Measurements from ENCODE around the gene MMEL1. TPM values are rescaled to one million over a fixed set of nuclear protein-coding genes. Genes with fewer than 3 reads are reported as not detected.

Gene MMEL1
- total and polyA plus RNA-seq, 2 of the 13 experiments (the other 11 are each of a cell fraction or from before 2014, with no cell fraction given), result 0.48 TPM; not detected in 1

DNA sequence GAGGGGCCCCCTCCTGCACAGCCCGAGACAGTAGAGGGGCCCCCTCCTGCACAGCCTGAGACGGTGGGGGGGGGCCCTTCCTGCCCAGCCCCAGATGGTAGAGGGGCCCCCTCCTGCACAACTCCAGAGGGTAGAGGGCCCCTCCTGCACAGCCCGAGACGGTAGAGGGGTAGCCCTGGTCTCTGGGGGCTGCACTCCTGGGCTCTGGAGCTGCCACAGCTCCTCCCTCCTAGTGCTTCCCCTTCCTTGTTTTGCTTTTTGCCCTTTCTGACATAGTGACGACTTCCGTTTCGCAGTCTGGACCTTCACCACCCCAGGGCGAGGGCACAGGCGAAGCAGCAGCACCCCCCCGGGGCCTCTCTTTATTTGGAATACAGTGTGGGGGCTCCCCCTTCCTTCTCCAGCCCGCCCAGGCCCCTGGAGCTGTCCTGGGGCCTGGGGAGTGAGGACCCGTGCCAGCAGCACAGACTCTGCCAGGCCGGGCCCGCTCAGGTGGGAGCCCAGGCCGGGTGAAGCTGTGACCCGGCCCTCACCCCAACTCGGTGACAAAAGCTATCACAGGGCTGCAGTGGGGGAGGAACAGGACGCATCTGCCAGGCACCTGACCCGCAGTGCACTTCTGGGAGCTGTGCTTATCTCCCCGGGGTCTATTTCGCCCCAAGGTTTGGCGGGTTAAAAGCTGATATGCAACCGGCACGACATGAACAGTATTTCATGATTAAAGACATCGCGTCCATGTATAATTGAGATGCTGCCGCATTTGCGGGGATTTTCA, 47.3 kb downstream of the MMEL1 start (continued):
- TF ChIP-seq, protein P1, sequence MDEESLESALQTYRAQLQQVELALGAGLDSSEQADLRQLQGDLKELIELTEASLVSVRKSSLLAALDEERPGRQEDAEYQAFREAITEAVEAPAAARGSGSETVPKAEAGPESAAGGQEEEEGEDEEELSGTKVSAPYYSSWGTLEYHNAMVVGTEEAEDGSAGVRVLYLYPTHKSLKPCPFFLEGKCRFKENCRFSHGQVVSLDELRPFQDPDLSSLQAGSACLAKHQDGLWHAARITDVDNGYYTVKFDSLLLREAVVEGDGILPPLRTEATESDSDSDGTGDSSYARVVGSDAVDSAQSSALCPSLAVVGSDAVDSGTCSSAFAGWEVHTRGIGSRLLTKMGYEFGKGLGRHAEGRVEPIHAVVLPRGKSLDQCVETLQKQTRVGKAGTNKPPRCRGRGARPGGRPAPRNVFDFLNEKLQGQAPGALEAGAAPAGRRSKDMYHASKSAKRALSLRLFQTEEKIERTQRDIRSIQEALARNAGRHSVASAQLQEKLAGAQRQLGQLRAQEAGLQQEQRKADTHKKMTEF (CRISPR knock-in tag; IDR thresholded peaks at IDR 0.05), result 0 out of 2 replicates have a peak, but pooled peaks have one; percentile 28
- TF ChIP-seq, protein P2, sequence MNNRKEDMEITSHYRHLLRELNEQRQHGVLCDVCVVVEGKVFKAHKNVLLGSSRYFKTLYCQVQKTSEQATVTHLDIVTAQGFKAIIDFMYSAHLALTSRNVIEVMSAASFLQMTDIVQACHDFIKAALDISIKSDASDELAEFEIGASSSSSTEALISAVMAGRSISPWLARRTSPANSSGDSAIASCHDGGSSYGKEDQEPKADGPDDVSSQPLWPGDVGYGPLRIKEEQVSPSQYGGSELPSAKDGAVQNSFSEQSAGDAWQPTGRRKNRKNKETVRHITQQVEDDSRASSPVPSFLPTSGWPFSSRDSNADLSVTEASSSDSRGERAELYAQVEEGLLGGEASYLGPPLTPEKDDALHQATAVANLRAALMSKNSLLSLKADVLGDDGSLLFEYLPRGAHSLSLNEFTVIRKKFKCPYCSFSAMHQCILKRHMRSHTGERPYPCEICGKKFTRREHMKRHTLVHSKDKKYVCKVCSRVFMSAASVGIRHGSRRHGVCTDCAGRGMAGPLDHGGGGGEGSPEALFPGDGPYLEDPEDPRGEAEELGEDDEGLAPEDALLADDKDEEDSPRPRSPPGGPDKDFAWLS (CRISPR knock-in tag; IDR thresholded peaks at IDR 0.05; ENCODE audit: borderline replicate concordance), result no peak
- no peak for TF ChIP-seq ZNF550 (CRISPR knock-in tag; IDR thresholded peaks at IDR 0.05; ENCODE audit: borderline replicate concordance)
- no peak for TF ChIP-seq SYNCRIP (IDR thresholded peaks at IDR 0.05; ENCODE audit: insufficient read depth, low read depth, low read length)
- TF ChIP-seq ZSCAN22 (CRISPR knock-in tag; IDR thresholded peaks at IDR 0.05), result no peak
- TF ChIP-seq ZNF484 (CRISPR knock-in tag; IDR thresholded peaks at IDR 0.05; ENCODE audit: borderline replicate concordance, low read depth), result no peak
- TF ChIP-seq RARA (CRISPR knock-in tag; IDR thresholded peaks at IDR 0.05), result peak; percentile 44; the same call in 1 of the 2 replicates
- TF ChIP-seq, protein P3, sequence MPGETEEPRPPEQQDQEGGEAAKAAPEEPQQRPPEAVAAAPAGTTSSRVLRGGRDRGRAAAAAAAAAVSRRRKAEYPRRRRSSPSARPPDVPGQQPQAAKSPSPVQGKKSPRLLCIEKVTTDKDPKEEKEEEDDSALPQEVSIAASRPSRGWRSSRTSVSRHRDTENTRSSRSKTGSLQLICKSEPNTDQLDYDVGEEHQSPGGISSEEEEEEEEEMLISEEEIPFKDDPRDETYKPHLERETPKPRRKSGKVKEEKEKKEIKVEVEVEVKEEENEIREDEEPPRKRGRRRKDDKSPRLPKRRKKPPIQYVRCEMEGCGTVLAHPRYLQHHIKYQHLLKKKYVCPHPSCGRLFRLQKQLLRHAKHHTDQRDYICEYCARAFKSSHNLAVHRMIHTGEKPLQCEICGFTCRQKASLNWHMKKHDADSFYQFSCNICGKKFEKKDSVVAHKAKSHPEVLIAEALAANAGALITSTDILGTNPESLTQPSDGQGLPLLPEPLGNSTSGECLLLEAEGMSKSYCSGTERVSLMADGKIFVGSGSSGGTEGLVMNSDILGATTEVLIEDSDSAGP (CRISPR knock-in tag; IDR thresholded peaks at IDR 0.05; ENCODE audit: borderline replicate concordance), result peak; percentile 54; the same call in 1 of the 2 replicates
- TF ChIP-seq, protein P4, sequence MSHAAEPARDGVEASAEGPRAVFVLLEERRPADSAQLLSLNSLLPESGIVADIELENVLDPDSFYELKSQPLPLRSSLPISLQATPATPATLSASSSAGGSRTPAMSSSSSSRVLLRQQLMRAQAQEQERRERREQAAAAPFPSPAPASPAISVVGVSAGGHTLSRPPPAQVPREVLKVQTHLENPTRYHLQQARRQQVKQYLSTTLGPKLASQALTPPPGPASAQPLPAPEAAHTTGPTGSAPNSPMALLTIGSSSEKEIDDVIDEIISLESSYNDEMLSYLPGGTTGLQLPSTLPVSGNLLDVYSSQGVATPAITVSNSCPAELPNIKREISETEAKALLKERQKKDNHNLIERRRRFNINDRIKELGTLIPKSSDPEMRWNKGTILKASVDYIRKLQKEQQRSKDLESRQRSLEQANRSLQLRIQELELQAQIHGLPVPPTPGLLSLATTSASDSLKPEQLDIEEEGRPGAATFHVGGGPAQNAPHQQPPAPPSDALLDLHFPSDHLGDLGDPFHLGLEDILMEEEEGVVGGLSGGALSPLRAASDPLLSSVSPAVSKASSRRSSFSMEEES (CRISPR knock-in tag; IDR thresholded peaks at IDR 0.05), result peak; percentile 8; the same call in 1 of the 2 replicates
- TF ChIP-seq SIN3A (IDR thresholded peaks at IDR 0.05; ENCODE audit: borderline replicate concordance, low read depth, low read length), result no peak
- TF ChIP-seq RXRB (CRISPR knock-in tag; IDR thresholded peaks at IDR 0.05; ENCODE audit: borderline replicate concordance), result peak; percentile 21; the same call in 1 of the 2 replicates
- TF ChIP-seq, protein P5, sequence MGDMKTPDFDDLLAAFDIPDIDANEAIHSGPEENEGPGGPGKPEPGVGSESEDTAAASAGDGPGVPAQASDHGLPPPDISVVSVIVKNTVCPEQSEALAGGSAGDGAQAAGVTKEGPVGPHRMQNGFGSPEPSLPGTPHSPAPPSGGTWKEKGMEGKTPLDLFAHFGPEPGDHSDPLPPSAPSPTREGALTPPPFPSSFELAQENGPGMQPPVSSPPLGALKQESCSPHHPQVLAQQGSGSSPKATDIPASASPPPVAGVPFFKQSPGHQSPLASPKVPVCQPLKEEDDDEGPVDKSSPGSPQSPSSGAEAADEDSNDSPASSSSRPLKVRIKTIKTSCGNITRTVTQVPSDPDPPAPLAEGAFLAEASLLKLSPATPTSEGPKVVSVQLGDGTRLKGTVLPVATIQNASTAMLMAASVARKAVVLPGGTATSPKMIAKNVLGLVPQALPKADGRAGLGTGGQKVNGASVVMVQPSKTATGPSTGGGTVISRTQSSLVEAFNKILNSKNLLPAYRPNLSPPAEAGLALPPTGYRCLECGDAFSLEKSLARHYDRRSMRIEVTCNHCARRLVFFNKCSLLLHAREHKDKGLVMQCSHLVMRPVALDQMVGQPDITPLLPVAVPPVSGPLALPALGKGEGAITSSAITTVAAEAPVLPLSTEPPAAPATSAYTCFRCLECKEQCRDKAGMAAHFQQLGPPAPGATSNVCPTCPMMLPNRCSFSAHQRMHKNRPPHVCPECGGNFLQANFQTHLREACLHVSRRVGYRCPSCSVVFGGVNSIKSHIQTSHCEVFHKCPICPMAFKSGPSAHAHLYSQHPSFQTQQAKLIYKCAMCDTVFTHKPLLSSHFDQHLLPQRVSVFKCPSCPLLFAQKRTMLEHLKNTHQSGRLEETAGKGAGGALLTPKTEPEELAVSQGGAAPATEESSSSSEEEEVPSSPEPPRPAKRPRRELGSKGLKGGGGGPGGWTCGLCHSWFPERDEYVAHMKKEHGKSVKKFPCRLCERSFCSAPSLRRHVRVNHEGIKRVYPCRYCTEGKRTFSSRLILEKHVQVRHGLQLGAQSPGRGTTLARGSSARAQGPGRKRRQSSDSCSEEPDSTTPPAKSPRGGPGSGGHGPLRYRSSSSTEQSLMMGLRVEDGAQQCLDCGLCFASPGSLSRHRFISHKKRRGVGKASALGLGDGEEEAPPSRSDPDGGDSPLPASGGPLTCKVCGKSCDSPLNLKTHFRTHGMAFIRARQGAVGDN (CRISPR knock-in tag; IDR thresholded peaks at IDR 0.05), result peak; percentile 71
- TF ChIP-seq, protein P6, sequence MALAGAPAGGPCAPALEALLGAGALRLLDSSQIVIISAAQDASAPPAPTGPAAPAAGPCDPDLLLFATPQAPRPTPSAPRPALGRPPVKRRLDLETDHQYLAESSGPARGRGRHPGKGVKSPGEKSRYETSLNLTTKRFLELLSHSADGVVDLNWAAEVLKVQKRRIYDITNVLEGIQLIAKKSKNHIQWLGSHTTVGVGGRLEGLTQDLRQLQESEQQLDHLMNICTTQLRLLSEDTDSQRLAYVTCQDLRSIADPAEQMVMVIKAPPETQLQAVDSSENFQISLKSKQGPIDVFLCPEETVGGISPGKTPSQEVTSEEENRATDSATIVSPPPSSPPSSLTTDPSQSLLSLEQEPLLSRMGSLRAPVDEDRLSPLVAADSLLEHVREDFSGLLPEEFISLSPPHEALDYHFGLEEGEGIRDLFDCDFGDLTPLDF (CRISPR knock-in tag; IDR thresholded peaks at IDR 0.05), result no peak
- TF ChIP-seq ZFX (CRISPR knock-in tag; IDR thresholded peaks at IDR 0.05; ENCODE audit: low read depth), result peak; percentile 43
- TF ChIP-seq NR2F6 (IDR thresholded peaks at IDR 0.05), result no peak
- peak; percentile 35; the same call in 1 of the 2 replicates for TF ChIP-seq NR2F6 (CRISPR knock-in tag; IDR thresholded peaks at IDR 0.05)

Data from HepG2 (cell line).